22Rv1 (cell line): Measurements from ENCODE around the gene ACOXL.

Experiments used
- H3K27ac ChIP-seq: fragments of 450-650 bp; 2 replicates; pipeline ENCODE4 v1.5.1; 2017
- ZFX ChIP-seq: fragments of 450-650 bp; IDR thresholded peaks from 2 replicates; pipeline ENCODE4 v1.6.1; 2017; ENCODE audit warnings: antibody characterized with exemption, borderline replicate concordance
- TF ChIP-seq, protein P1 (sequence below): fragments of 450-650 bp; IDR thresholded peaks from 2 replicates; pipeline ENCODE4 v1.5.1; 2017; ENCODE audit warnings: mild to moderate bottlenecking

ACOXL gene

DNA sequence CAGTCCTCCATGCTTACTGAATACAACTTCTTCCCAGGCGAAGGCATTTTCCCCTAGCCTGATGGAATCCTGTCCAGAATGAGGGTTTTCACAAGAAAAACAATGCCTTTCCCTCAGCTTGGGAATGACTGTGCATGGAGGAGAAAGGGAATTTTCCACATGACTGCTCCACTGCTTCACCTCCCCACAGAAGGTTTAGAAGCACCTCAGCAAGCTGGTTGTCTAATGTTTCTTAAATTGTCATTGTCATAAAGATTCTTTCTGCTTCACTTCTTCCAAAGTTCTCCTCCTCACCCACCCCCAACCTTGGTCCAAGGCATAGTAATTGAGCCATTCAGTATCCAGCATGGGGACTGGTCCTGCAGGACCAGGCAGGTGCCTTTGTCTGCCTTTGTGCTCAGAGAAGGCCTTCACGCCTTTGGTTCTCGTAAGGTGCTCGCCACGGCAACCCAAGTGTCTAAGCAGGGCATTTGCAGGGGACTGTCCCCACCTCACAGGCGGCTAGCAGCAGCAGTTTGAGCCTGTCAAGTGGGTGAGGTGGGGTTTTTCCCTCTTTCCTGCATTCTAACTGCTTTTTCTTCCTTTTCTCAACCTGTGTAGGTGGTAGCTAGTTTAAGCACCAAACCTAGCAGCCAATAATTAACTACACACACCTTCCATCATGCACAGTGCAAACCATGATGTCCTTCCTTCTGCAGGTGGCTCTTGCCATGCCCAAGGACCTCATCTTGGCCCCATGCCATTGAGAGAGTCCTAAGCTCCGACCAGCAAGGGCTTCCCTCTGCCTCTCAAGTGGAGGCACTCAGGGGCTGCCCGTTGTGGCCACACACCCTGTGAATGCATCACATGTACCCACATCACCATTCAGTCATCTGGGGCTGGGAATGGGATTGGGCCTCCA lies 322.7 kb downstream of the ACOXL start:
- TF ChIP-seq, protein P1, sequence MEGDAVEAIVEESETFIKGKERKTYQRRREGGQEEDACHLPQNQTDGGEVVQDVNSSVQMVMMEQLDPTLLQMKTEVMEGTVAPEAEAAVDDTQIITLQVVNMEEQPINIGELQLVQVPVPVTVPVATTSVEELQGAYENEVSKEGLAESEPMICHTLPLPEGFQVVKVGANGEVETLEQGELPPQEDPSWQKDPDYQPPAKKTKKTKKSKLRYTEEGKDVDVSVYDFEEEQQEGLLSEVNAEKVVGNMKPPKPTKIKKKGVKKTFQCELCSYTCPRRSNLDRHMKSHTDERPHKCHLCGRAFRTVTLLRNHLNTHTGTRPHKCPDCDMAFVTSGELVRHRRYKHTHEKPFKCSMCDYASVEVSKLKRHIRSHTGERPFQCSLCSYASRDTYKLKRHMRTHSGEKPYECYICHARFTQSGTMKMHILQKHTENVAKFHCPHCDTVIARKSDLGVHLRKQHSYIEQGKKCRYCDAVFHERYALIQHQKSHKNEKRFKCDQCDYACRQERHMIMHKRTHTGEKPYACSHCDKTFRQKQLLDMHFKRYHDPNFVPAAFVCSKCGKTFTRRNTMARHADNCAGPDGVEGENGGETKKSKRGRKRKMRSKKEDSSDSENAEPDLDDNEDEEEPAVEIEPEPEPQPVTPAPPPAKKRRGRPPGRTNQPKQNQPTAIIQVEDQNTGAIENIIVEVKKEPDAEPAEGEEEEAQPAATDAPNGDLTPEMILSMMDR: no peak
- TF ChIP-seq ZFX: no peak
- no peak overlapping the region for H3K27ac ChIP-seq

DNA sequence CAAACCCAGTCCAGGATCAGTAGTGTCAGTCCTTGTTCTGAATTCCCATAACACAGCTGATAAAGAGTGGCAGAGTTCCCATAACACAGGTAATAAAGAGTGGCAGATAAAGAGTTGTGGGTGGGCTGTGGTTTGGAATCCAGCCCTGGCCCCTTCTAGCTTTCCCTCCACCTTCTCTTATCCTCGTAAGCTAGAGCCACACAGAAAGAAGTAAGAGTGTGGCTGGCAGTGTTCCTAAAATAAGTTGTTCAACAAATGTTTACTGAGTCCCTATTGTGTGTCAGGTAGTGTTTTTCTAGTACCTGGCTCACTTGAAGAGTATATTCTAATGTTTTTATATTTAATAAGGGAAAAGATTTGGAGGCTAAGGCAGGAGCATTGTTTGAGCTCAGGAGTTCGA lies 323.4 kb downstream of the ACOXL start:
- TF ChIP-seq ZFX: no peak
- TF ChIP-seq, protein P1: no peak

DNA sequence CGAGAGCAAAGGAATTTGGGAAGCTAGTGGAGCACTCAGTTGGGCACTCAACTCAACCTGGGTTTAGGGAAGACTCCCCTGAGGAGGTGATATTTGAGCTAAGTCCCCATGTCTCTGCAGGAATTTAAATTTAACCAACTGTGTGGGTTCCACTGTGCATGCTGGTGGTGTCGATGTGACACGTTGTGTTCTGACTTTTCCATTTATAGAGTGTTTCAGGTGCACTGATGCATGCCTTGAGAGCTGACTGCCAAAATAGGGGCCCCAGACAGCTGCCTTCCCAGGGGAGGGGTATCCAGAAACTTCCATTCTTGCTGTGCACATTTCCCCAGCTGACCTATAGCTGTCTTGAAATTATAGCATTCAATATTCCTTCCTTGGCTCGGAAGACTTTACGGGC lies 324.7 kb downstream of the ACOXL start:
- no peak for TF ChIP-seq ZFX
- TF ChIP-seq, protein P1: no peak
- no peak overlapping the region for H3K27ac ChIP-seq

More for the DNA sequence above, 323.4 kb downstream of the ACOXL start:
- no peak overlapping the region for H3K27ac ChIP-seq

DNA sequence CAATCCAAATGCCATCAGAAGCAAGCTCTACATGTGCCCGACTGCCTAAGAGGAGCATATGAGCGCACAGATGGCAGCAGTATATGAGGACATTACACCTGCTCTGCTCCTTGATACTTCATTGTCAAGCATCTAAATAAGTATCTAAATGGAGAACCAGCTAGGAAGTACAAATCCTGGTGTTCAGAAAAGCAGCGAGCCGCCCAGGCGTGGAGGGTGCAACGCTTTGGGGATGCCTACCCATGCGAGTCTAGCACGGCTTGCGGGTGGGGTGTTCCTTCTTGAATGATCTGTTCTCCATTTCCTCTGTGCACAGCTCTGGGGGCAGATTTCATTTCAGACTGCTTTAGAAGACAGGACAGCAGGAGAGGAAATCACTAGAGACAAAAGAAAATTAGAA lies 325.3 kb downstream of the ACOXL start:
- no peak for TF ChIP-seq ZFX
- TF ChIP-seq, protein P1: no peak
- no peak overlapping the region for H3K27ac ChIP-seq

DNA sequence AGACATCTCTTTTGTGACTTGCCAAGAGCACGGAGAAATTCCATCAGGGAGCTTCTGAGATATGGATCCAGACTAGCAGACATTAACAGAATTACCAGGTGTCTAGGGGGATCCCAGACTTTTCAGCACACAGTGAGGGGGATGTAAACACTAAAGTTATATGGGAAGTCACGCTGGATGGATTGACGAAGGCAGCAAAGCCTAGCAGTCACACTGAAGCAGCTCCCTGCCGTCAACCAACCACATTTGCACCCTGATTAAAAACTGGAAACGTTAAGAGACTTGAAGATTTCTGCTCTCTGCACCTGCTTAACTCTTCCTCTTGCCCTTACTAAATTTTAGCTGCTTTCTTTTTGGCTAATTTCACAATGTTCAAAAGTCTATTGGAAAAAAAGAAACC lies 325.9 kb downstream of the ACOXL start:
- no peak overlapping the region for H3K27ac ChIP-seq
- no peak for TF ChIP-seq ZFX
- TF ChIP-seq, protein P1: no peak

DNA sequence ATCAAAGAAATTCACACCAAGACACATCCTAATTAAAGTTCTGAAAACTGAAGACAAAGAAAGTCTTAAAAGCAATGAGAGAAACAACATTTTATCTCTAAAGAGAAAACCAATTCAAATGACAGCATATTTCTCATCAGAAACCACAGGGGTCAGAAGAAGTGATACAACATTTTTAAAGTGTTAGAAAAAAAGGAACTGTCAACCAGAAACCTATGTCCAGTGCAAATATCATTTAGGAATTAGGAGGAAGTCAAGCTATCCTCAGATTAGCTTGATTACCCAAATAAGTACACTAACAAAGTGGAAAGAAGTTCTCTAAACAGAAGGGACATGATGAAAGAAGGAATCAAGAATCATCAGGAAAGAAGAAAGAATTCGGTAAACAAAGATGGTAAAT lies 328.8 kb downstream of the ACOXL start:
- no peak overlapping the region for H3K27ac ChIP-seq
- no peak for TF ChIP-seq ZFX
- TF ChIP-seq, protein P1: no peak

DNA sequence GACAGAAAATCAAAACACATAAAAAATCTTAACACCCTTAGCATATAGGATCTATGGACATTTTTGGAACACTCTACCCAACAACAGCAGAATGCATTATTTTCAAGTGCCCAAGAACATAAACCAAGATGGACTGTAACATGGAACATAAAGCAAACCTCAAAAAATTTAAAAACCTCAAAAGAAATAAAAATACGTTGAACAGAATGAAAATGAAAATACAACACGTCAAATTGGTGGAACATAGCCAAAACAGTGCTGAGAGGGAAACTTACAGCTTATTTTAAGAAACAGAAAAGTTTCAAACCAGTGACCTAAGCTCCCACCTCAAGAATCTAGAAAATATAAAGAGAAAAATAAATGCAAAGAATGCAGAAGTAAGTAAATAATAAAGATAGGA lies 330.0 kb downstream of the ACOXL start:
- no peak overlapping the region for H3K27ac ChIP-seq
- TF ChIP-seq ZFX: no peak
- TF ChIP-seq, protein P1: no peak
